ENCODE results near the gene FRMD3.
"Not testable (repeated sequence)": the region's sequence is repeated elsewhere in the genome, so short reads cannot be mapped to it uniquely, and the experiment has no call there.

FRMD3 gene

DNA sequence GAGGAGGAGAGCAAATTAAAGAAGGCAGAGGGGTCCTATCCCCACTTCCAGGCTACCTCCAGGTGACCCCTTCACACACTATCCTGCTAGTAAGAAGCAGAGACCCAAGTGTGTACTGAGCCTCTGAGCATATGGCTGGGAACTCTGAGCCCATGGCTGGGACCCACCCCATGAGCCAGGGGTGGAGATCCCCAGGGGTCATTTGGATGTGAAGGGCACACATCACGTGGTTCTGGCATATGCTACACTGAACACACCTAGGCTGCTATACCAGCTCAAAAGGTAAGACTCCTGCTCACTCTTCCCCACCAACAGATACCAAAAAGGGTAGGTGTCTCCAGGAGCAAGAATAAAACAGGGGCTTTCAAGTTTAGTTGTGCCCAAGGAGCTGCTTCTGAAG is 149.9 kb downstream of the FRMD3 start:
- DNase-seq (ENCODE audit: low read depth): no peak

- no peak for DNase-seq (ENCODE audit: low read depth)
These were observed 150.6 kb downstream of the FRMD3 start for GRCh38 chr9:83387401-83388185.

GRCh38 chr9:83385317-83385716 is 152.9 kb downstream of the FRMD3 start:
- DNase-seq (ENCODE audit: low read depth): no peak

GRCh38 chr9:83384214-83384613 is 154.0 kb downstream of the FRMD3 start:
- DNase-seq (ENCODE audit: low read depth): no peak

DNA sequence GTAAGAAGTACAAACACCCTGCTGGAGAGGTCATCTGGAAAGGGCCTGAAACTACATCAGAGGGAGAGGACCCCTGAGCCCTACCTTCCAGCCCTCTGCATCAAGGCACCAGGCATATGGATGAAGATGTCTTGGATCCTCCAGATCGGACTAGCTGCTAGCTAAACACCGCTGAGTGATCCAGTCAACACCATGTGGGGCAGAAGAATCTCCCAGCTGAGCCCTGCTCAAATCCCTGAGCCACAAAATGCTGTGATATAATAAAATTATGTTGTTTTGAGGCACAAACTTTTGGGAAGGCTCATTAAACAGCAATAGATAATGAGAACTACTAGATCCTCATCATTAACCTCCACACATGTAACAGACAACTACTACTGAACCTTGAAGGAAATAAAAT is 155.2 kb downstream of the FRMD3 start:
- DNase-seq (ENCODE audit: low read depth): no peak

GRCh38 chr9:83382421-83382820 is 155.8 kb downstream of the FRMD3 start:
- DNase-seq (ENCODE audit: low read depth): no peak

GRCh38 chr9:83379045-83379444 is 159.2 kb downstream of the FRMD3 start:
- DNase-seq (ENCODE audit: low read depth): no peak

DNA sequence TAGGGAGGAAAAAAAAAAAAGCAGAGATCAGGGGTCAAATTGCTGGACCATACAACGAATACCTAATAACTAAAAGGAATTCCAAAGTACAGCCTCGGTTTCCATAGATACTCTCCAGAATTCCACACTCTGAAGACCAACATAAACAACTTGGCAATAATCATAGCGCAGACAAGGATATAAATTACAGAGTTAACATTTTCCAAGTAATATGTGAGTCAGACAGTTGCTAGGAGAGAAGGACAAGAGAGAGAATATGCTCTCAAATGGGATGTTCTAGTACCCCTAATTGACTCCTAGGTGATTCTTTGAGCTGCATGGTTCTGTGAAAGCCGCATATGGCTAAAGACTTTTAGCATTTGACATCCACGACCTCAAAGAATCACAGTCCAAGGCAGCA is 165.2 kb downstream of the FRMD3 start:
- no peak for DNase-seq (ENCODE audit: low read depth)

DNA sequence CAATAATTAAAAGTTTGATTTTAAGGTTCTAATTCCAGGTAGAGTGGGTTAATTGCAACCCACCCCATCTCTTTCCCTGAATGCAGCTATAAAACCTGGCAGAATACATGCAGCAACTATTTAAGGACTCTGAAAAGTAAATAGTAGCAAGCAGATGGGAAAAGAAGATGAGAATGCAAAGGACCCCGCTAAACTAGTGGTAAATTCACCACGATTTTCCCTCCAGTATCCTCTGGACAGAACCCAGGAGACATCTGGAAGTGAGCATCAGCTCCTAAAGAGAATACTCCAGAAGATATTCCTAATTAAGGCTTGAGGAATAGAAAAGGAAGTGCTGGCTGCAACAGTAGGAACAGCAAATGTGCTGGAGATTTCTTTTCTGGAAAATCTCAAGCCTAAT is 170.9 kb downstream of the FRMD3 start:
- no peak for DNase-seq (ENCODE audit: low read depth)

DNA sequence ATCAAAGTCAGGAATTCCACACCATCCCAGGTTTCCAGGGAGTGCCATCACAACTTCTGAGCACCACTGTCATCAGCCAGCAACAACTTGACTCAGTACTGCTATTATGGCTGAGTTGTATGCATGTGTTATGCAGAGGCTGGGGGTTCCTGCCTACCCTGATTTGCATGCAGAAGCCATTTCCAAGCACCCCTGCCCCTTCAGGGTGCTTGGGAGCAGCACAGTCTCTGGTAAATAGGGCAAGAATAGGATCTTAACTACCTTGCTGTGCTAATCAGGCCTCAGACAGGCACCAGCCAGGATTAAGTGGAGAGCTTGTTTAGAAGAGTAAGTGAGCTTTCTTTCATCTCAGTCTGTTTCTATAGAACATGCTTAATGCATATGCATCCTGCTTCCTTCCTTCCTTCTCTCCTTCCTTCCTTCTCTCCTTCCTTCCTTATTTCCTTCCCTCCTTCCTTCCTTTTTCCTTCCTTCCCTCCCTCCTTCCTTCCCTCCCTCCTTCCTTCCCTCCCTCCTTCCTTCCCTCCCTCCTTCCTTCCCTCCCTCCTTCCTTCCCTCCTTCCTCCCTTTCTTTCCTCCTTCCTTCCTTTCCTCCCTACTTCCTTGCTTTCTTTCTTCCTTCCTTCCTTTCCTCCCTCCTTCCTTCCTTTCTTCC is 175.7 kb downstream of the FRMD3 start:
- DNase-seq (ENCODE audit: low read depth): no peak

- DNase-seq (ENCODE audit: low read depth): no peak
These were observed 179.2 kb downstream of the FRMD3 start for GRCh38 chr9:83359039-83359438.

DNA sequence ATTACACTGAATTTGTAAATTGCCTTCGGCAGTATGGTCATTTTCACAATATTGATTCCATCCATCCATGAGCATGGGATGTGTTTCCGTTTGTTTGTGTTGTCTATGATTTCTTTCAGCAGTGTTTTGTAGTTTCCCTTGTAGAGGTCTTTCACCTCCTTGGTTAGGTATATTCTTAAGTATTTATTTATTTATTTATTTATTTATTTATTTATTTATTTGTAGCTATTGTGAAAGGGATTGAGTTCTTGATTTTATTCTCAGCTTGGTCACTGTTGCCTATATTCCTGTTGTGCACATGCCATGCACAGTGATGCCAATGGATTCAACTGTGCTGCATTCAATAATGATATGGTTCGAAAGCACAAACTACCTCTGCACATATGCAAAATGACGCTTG is 179.7 kb downstream of the FRMD3 start:
- not testable (repeated sequence) for DNase-seq (ENCODE audit: low read depth)

- no peak for DNase-seq (ENCODE audit: low read depth)
These were observed 182.5 kb downstream of the FRMD3 start for GRCh38 chr9:83355729-83356151.

GRCh38 chr9:83355024-83355444 is 183.2 kb downstream of the FRMD3 start:
- DNase-seq (ENCODE audit: low read depth): no peak

- DNase-seq (ENCODE audit: low read depth): no peak
These were observed 189.2 kb downstream of the FRMD3 start for GRCh38 chr9:83349031-83349430.

- no peak for DNase-seq (ENCODE audit: low read depth)
These were observed 191.4 kb downstream of the FRMD3 start for GRCh38 chr9:83346655-83347420.

DNA sequence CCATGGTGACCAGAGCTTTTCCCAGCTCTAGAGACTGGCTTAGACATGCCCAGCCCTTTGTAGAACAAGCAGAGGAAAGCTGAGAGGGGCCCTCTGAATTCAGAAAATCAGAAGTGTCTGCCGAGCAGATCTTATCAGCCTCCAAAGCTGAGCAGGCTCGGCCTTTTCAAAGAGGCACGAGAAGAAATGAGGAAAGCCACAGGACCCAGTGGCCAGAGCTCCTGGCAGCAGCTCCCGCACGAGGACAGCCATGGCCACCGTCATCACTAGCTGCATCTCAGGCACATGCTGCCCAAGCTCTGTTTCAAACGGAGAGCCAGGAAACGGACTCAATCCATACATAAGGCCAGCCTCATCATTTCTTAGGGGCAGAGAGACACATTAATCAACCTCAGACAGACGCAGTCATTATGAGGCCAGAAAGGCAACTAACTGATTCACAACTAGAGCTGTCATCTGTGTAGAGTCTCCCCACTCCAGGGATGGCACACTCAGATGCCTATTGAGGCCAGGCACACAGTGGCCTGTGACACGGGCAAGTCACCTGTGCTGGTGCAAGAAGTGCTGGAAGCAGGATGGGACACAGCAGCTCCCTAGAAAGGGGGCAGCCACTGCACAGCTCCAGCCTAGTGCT is 194.7 kb downstream of the FRMD3 start:
- DNase-seq (ENCODE audit: low read depth): no peak

- DNase-seq (ENCODE audit: low read depth): no peak
These were observed 195.5 kb downstream of the FRMD3 start for GRCh38 chr9:83342731-83343130.

- DNase-seq (ENCODE audit: low read depth): no peak
These were observed 196.2 kb downstream of the FRMD3 start for GRCh38 chr9:83342006-83342405.

DNA sequence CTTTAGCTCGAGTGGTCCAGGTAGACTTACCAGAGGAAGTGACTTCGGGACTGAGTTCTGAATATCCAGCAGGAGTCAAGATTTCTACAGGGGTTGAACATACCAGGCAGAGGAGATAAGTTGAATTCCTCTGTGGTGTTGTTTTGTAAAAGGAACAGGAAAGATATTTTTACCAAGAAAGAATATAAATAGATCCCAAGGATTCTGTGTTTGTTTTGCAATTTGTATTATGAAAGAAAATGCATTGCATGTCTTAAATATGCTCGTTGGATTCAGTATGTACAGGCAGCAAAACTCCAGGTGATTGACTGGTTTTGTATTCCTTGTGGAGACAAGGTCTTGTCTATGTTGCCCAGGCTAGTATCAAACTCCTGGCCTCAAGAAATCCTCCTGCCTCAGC is 197.8 kb downstream of the FRMD3 start:
- DNase-seq (ENCODE audit: low read depth): no peak

GRCh38 chr9:83339435-83339834 is 198.8 kb downstream of the FRMD3 start:
- DNase-seq (ENCODE audit: low read depth): no peak

DNA sequence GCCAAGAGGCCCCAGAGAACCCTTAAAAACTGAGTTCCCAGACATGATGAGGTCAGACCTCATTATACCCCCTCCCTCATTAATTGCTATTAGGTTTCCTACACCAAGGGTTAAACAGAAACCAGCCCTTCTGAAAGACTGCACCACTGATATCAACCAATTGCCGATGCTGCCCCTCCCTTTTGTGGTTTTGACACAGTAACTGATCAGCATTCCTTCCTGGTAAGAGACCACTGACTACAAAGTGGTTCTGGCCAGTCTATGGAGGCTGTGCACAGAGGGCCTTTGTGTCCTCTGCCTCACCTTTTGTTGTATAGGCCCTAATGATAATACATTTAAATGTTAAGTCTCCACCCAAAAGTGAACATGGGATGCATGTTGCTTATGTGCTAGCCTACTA is 201.5 kb downstream of the FRMD3 start:
- no peak for DNase-seq (ENCODE audit: low read depth)

Data from CMK (cell line).